ENCODE results near the gene DCC. TPM values are rescaled to one million over a fixed set of nuclear protein-coding genes. Genes with fewer than 3 reads are reported as not detected.
A peak's percentile ranks its signal among the peaks of the same experiment; 100 is the strongest.

DCC gene
- total RNA-seq, 2 donors from 2014 or later = 0.10 to 0.48 TPM

- H3K27ac ChIP-seq = no peak overlapping the region
- H3K4me3 ChIP-seq = no peak overlapping the region
- H3K36me3 ChIP-seq = no peaks in the 10 kb centered on the region
- H3K4me1 ChIP-seq = no peaks in the 10 kb centered on the region
- no peaks in the 10 kb centered on the region for H3K27me3 ChIP-seq
- H3K9ac ChIP-seq (ENCODE audit: low read depth in 2 of 2, low read length in 2 of 2) = no peak overlapping the region
- DNase-seq = no peak
- TF ChIP-seq, protein P1, sequence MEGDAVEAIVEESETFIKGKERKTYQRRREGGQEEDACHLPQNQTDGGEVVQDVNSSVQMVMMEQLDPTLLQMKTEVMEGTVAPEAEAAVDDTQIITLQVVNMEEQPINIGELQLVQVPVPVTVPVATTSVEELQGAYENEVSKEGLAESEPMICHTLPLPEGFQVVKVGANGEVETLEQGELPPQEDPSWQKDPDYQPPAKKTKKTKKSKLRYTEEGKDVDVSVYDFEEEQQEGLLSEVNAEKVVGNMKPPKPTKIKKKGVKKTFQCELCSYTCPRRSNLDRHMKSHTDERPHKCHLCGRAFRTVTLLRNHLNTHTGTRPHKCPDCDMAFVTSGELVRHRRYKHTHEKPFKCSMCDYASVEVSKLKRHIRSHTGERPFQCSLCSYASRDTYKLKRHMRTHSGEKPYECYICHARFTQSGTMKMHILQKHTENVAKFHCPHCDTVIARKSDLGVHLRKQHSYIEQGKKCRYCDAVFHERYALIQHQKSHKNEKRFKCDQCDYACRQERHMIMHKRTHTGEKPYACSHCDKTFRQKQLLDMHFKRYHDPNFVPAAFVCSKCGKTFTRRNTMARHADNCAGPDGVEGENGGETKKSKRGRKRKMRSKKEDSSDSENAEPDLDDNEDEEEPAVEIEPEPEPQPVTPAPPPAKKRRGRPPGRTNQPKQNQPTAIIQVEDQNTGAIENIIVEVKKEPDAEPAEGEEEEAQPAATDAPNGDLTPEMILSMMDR (IDR thresholded peaks at IDR 0.05) = no peak
- intact Hi-C loops (cut with DNase I) = no loop called here
- no peaks in the 10 kb centered on the region for H3K9me3 ChIP-seq
Observed at GRCh38 chr18:52894801-52895200, 554.8 kb downstream of the DCC start.

GRCh38 chr18:52897611-52898484 is 557.9 kb downstream of the DCC start:
- no peak overlapping the region for H3K9ac ChIP-seq (ENCODE audit: low read depth in 2 of 2, low read length in 2 of 2)
- no peak overlapping the region for H3K27ac ChIP-seq
- no peak for DNase-seq
- intact Hi-C loops (cut with DNase I) = no loop called here
- no peaks in the 10 kb centered on the region for H3K4me1 ChIP-seq
- H3K27me3 ChIP-seq = no peaks in the 10 kb centered on the region
- no peak overlapping the region for H3K4me3 ChIP-seq
- H3K36me3 ChIP-seq = no peaks in the 10 kb centered on the region
- TF ChIP-seq, protein P1 (IDR thresholded peaks at IDR 0.05) = no peak
- H3K9me3 ChIP-seq = no peaks in the 10 kb centered on the region

- no peaks in the 10 kb centered on the region for H3K27me3 ChIP-seq
- H3K4me1 ChIP-seq = no peaks in the 10 kb centered on the region
- H3K4me3 ChIP-seq = no peak overlapping the region
- no peak overlapping the region for H3K27ac ChIP-seq
- DNase-seq = no peak
- intact Hi-C loops (cut with DNase I) = no loop called here
- H3K9me3 ChIP-seq = no peaks in the 10 kb centered on the region
- TF ChIP-seq, protein P1 (IDR thresholded peaks at IDR 0.05) = no peak
- no peak overlapping the region for H3K9ac ChIP-seq (ENCODE audit: low read depth in 2 of 2, low read length in 2 of 2)
- no peaks in the 10 kb centered on the region for H3K36me3 ChIP-seq
Observed at GRCh38 chr18:52898485-52899058, 558.6 kb downstream of the DCC start.

GRCh38 chr18:52902188-52902587 is 562.2 kb downstream of the DCC start:
- H3K27me3 ChIP-seq = no peaks in the 10 kb centered on the region
- H3K4me1 ChIP-seq = no peaks in the 10 kb centered on the region
- intact Hi-C loops (cut with DNase I) = loop anchor here (10.0 kb wide), 1 partner anchor 557 kb away; the partner anchor contains the start of gene DCC
- H3K9me3 ChIP-seq = no peaks in the 10 kb centered on the region
- TF ChIP-seq, protein P1 (IDR thresholded peaks at IDR 0.05) = no peak
- H3K4me3 ChIP-seq = no peak overlapping the region
- no peak overlapping the region for H3K27ac ChIP-seq
- no peak for DNase-seq
- H3K36me3 ChIP-seq = no peaks in the 10 kb centered on the region
- H3K9ac ChIP-seq (ENCODE audit: low read depth in 2 of 2, low read length in 2 of 2) = no peak overlapping the region

DNA sequence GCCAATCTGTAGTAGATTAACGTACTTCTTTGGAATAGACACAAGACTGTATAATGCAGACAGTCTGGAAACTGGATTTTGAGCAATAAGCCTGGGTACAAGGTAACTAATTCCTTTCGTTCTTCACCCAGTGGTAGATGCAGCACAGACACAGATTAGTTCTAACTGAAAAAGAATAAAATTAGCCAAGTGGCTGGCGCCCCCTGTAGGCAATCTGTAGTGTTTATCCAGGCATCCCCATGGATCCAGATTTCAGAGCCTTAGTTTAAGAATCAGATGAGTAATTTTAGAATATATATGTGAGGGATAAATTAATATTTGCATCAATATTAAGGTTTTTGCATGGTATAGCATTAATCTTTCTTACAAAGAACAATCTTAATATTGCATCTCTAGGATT is 563.9 kb downstream of the DCC start:
- Histone ChIP-seq H3K27me3 (no peaks in the 10 kb centered on the region), H3K4me1 (no peaks in the 10 kb centered on the region), H3K36me3 (no peaks in the 10 kb centered on the region), H3K9ac (ENCODE audit: low read depth in 2 of 2, low read length in 2 of 2) (no peak overlapping the region), H3K27ac (no peak overlapping the region), H3K4me3 (no peak overlapping the region), H3K9me3 (no peaks in the 10 kb centered on the region)
- DNase-seq = peak; percentile 57
- TF ChIP-seq, protein P1 (IDR thresholded peaks at IDR 0.05) = peak; percentile 64
- intact Hi-C loops (cut with DNase I) = loop anchor here (10.0 kb wide), 1 partner anchor 559 kb away; the partner anchor contains the start of gene DCC

Measured in colonic mucosa (tissue), 4 donors.